GM12865 (cell line): Measurements from ENCODE around the gene HECW1.

Experiments
- DNase-seq: peaks from one replicate; pipeline ENCODE4 v3.0.0; 2010; ENCODE audit warnings: low read depth
- H3K4me3 ChIP-seq: 2 replicates; pipeline ENCODE4 v1.5.1; 2011; ENCODE audit warnings: mild to moderate bottlenecking, low read depth, low read length, control low read depth
- CTCF ChIP-seq: IDR thresholded peaks from 2 replicates; pipeline ENCODE4 v1.5.1; 2011; ENCODE audit warnings: low read length, control low read depth, low read depth, inconsistent platforms; ENCODE audit not compliant: insufficient read depth; ENCODE audit errors: missing control alignments

The HECW1 gene

GRCh38 chr7:43479042-43479441, 366.6 kb downstream of the HECW1 start:
- DNase-seq = peak; percentile 25
- no peak overlapping the region for H3K4me3 ChIP-seq
- no peak for TF ChIP-seq CTCF

GRCh38 chr7:43479543-43479942, 367.1 kb downstream of the HECW1 start:
- DNase-seq = no peak
- no peak overlapping the region for H3K4me3 ChIP-seq
- no peak for TF ChIP-seq CTCF

- no peak for DNase-seq
- no peak for TF ChIP-seq CTCF
- H3K4me3 ChIP-seq = no peak overlapping the region
Observed at GRCh38 chr7:43480581-43480980, 368.1 kb downstream of the HECW1 start.

- no peak for TF ChIP-seq CTCF
- H3K4me3 ChIP-seq = no peak overlapping the region
- DNase-seq = no peak
Observed at GRCh38 chr7:43481902-43482678, 369.6 kb downstream of the HECW1 start.

GRCh38 chr7:43482679-43483252, 370.3 kb downstream of the HECW1 start:
- no peak overlapping the region for H3K4me3 ChIP-seq
- DNase-seq = no peak
- no peak for TF ChIP-seq CTCF

- no peak for TF ChIP-seq CTCF
- no peak for DNase-seq
Observed at GRCh38 chr7:43484678-43485395, 372.4 kb downstream of the HECW1 start.

More at GRCh38 chr7:43484678-43485395, 372.4 kb downstream of the HECW1 start:
- H3K4me3 ChIP-seq = no peak overlapping the region
